ENCODE measurements around the gene BAIAP3. TPM values are rescaled to one million over a fixed set of nuclear protein-coding genes. Genes with fewer than 3 reads are reported as not detected.

BAIAP3 gene, protein sequence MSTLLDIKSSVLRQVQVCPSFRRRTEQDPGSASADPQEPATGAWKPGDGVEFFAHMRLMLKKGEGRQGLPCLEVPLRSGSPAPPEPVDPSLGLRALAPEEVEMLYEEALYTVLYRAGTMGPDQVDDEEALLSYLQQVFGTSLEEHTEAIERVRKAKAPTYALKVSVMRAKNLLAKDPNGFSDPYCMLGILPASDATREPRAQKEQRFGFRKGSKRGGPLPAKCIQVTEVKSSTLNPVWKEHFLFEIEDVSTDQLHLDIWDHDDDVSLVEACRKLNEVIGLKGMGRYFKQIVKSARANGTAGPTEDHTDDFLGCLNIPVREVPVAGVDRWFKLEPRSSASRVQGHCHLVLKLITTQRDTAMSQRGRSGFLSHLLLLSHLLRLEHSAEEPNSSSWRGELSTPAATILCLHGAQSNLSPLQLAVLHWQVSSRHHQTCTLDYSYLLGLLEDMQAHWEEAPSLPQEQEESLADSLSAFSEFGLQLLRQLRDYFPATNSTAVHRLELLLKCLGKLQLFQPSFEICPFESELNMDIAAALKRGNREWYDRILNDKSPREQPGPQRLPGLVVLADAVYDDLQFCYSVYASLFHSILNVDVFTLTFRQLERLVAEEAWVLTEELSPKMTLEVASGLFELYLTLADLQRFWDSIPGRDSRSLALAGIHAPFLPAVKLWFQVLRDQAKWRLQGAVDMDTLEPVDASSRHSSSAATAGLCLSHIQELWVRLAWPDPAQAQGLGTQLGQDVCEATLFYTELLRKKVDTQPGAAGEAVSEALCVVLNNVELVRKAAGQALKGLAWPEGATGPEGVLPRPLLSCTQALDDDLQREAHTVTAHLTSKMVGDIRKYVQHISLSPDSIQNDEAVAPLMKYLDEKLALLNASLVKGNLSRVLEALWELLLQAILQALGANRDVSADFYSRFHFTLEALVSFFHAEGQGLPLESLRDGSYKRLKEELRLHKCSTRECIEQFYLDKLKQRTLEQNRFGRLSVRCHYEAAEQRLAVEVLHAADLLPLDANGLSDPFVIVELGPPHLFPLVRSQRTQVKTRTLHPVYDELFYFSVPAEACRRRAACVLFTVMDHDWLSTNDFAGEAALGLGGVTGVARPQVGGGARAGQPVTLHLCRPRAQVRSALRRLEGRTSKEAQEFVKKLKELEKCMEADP
- total RNA-seq (10 to 100 TPM; 19.6 to 21.5 TPM), total RNA-seq (0.04 to 21.1 (median 3.0) reads per million in 172 experiments)
- 5.9 TPM for polyA plus RNA-seq (2013, experiment 1 of 2)
- polyA plus RNA-seq (2013, experiment 2 of 2) = 7.1 TPM

- Histone ChIP-seq H3K27ac (ENCODE audit: low read depth in 1 of 2, low read length in 2 of 2) (no peak within 1 kb of the TSS), H3K9me3 (ENCODE audit: control insufficient read depth in 1 of 2, insufficient read depth in 1 of 2, low read length in 2 of 2) (peaks cover 0 to 39% of the 10 kb centered on the region in 2 experiments), H3K4me1 (ENCODE audit: insufficient read depth, low read length) (peaks cover 47% of the 10 kb centered on the region), H3K27me3 (ENCODE audit: control insufficient read depth in 1 of 2, insufficient read depth in 2 of 2, low read length in 2 of 2) (peaks cover 31 to 44% of the 10 kb centered on the region in 2 experiments), H3K4me3 (ENCODE audit: low read length) (peak within 1 kb of the TSS; percentile 45), H3K36me3 (ENCODE audit: insufficient read depth, low read length) (no peaks in the 10 kb centered on the region)
- TF ChIP-seq, protein P1, sequence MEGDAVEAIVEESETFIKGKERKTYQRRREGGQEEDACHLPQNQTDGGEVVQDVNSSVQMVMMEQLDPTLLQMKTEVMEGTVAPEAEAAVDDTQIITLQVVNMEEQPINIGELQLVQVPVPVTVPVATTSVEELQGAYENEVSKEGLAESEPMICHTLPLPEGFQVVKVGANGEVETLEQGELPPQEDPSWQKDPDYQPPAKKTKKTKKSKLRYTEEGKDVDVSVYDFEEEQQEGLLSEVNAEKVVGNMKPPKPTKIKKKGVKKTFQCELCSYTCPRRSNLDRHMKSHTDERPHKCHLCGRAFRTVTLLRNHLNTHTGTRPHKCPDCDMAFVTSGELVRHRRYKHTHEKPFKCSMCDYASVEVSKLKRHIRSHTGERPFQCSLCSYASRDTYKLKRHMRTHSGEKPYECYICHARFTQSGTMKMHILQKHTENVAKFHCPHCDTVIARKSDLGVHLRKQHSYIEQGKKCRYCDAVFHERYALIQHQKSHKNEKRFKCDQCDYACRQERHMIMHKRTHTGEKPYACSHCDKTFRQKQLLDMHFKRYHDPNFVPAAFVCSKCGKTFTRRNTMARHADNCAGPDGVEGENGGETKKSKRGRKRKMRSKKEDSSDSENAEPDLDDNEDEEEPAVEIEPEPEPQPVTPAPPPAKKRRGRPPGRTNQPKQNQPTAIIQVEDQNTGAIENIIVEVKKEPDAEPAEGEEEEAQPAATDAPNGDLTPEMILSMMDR (IDR thresholded peaks at IDR 0.05) = no peak
- CTCF ChIA-PET = interaction anchor here (2.0 kb wide), 1 partner anchor 9 kb away, joined by 5 read pairs; no protein-coding TSS in a partner anchor
- POLR2A ChIA-PET = interaction anchor here (1.1 to 3.1 kb wide), 2 partner anchors 10 to 16 kb away, joined by 3 to 15 read pairs; no protein-coding TSS in a partner anchor
- Mint-ChIP-seq H3K36me3 (ENCODE audit: low read depth) (no peaks in the 10 kb centered on the region), H3K9me3 (no peaks in the 10 kb centered on the region), H3K27me3 (peaks cover 21% of the 10 kb centered on the region), H3K4me3 (peak within 1 kb of the TSS; percentile 85), H3K27ac (no peak within 1 kb of the TSS), H3K4me1 (ENCODE audit: low read depth) (peaks cover 12% of the 10 kb centered on the region)
- ATAC-seq (ENCODE audit: poor library complexity) (peak; percentile 74), DNase-seq (peak in 11 of 14 experiments; percentile 26 to 77 (median 42))
- intact Hi-C loops (cut with DNase I, micrococcal nuclease) = no loop called here
Observed at GRCh38 chr16:1333149-1333812, at the start of gene BAIAP3. TSS of gene BAIAP3 (plus strand) at chr16:1333645. CDS start at chr16:1338550, 4,905 bp downstream.

- ChIA-PET CTCF (no interaction called here), POLR2A (no interaction called here)
- intact Hi-C loops (cut with DNase I, micrococcal nuclease) = no loop called here
- no peaks in the 10 kb centered on the region for H3K36me3 Mint-ChIP-seq (ENCODE audit: low read depth)
- TF ChIP-seq, protein P1 (IDR thresholded peaks at IDR 0.05) = no peak
- DNase-seq (no peak), ATAC-seq (ENCODE audit: poor library complexity) (no peak)
- H3K27ac ChIP-seq (ENCODE audit: low read depth in 1 of 2, low read length in 2 of 2) = no peak overlapping the region
- H3K9me3 ChIP-seq (ENCODE audit: control insufficient read depth in 1 of 2, insufficient read depth in 1 of 2, low read length in 2 of 2) = peaks cover 0 to 12% of the 10 kb centered on the region in 2 experiments
- H3K27ac Mint-ChIP-seq = no peak overlapping the region
- peaks cover 11% of the 10 kb centered on the region for H3K27me3 Mint-ChIP-seq
- H3K4me1 Mint-ChIP-seq (ENCODE audit: low read depth) = no peaks in the 10 kb centered on the region
- H3K4me1 ChIP-seq (ENCODE audit: insufficient read depth, low read length) = peaks cover 4% of the 10 kb centered on the region
- H3K4me3 Mint-ChIP-seq = no peak overlapping the region
- H3K36me3 ChIP-seq (ENCODE audit: insufficient read depth, low read length) = no peaks in the 10 kb centered on the region
- no peak overlapping the region for H3K4me3 ChIP-seq (ENCODE audit: low read length)
- H3K27me3 ChIP-seq (ENCODE audit: control insufficient read depth in 1 of 2, insufficient read depth in 2 of 2, low read length in 2 of 2) = peaks cover 15 to 22% of the 10 kb centered on the region in 2 experiments
- H3K9me3 Mint-ChIP-seq = no peaks in the 10 kb centered on the region
Observed at GRCh38 chr16:1283996-1284616, 49.3 kb upstream of the BAIAP3 start.

Measured in CD4-positive, alpha-beta T cell (primary cell).